ENCODE results near the gene COX8A. TPM values are rescaled to one million over a fixed set of nuclear protein-coding genes. Genes with fewer than 3 reads are reported as not detected.

COX8A gene
- total RNA-seq, 2 donors from 2014 or later: 498 to 568 TPM

DNA sequence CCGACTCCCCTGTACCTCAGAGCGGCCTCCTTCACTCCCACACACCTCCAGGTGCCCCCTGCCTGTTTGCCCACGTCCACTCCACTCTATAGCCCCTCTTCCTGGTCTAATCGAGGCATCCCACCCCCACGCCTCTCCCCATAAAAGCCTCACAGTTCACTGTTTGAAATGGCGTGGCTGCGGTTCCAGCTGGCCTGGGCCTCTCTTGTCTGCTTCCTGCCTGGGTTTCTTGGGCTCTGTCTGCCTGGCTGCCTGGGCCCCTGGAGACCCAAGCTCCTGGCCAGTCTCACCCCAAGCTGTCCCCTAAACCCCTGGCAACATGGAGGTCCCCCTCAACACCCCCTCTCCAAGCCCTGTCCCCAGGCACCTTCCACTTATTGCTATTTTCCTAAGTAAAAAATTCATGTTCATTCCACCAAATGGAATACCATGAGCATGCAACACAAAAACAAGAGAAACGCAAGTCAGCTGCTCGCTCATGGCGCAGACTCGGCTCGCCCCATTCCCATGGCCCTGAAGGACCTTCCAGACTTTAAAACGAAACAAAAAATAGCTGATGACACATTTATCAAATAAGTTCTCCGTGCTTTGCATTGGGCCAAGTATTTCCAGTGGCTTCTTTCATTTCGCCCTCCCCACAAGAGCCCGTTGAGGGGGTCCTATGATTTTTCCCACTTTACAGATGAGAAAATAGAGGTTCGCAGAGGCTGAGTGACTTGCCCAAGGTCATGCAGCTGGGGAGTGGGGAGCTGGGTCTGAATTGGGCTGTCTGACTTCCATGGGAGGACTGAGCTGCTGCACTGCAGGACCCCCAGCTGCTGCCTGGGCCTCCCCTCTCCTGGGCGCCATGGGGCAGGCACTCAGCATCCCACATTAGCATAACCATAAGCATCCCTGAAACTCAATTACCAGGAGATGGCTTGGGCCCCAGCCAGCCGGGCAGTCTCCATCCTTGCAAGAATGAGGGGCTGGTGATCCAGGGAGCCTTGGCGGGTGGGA, 49.6 kb downstream of the COX8A start:
- DNase-seq (ENCODE audit: low spot score in 2 of 2) (no peak), ATAC-seq (no peak)
- peak overlapping the region in 1 of 2 donors; percentile 19 for H3K27ac Mint-ChIP-seq
- H3K36me3 Mint-ChIP-seq: no peaks in the 10 kb centered on the region
- no peaks in the 10 kb centered on the region for H3K9me3 Mint-ChIP-seq

DNA sequence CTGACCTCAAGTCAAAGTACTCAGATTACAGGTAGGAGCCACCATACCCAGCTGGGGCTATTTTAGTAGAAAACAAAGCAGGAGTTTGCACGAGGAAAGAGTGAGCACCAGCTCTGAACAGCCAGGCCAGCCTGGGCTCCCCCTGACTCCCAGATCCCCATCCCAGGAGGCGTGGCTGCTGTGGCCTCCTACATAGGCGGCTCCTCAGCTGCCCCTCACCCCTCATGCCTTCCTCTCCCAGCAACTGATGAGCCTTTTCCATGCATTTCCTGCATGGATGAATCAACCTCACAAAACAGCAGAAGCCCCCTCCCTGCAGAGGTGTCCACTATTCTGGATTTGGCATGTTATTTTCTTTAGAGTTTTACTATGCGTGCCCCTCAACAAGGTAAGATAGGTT, 50.8 kb downstream of the COX8A start:
- no peak for DNase-seq (ENCODE audit: low spot score in 2 of 2)

More for the DNA sequence above, 50.8 kb downstream of the COX8A start:
- Mint-ChIP-seq H3K36me3 (no peaks in the 10 kb centered on the region), H3K9me3 (no peaks in the 10 kb centered on the region), H3K27ac (no peak overlapping the region)
- ATAC-seq: no peak

Other genes with a start within 250 kb of the COX8A start
- gene ZFTA, start 205.8 kb upstream of the COX8A start, total RNA-seq: 1 to 10 TPM in 1 of 2 donors, under 1 TPM in 1; 0.16 to 2.2 TPM
- gene SPINDOC, start 161.2 kb upstream of the COX8A start, total RNA-seq: 10 to 100 TPM; 30.8 to 39.0 TPM
- 10 to 100 TPM; 26.6 to 30.6 TPM for gene MARK2, start 135.5 kb upstream of the COX8A start, total RNA-seq
- gene RCOR2, start 57.5 kb upstream of the COX8A start, total RNA-seq: under 1 TPM; 0.09 to 0.99 TPM
- 10 to 100 TPM; 23.5 to 25.4 TPM for gene NAA40, start 35.6 kb upstream of the COX8A start, total RNA-seq
- 10 to 100 TPM; 60.0 to 86.4 TPM for gene OTUB1, start 11.8 kb downstream of the COX8A start, total RNA-seq
- not detected for gene FLRT1, start 61.3 kb downstream of the COX8A start, total RNA-seq
- gene MACROD1, start 191.5 kb downstream of the COX8A start, total RNA-seq: 10 to 100 TPM; 11.0 to 25.3 TPM
- 100 to 1,000 TPM; 328 to 366 TPM for gene STIP1, start 211.6 kb downstream of the COX8A start, total RNA-seq
- gene FERMT3, start 232.1 kb downstream of the COX8A start, total RNA-seq: 100 to 1,000 TPM; 142 to 193 TPM